SU-DHL-6 (cell line): ENCODE data around the gene HIPK3.

Source experiments
- EZH2phosphoT487 ChIP-seq: fragments of 200-600 bp; sonication (generic), shearing (Covaris generic); conservative IDR thresholded peaks from 2 replicates; pipeline ENCODE4 v1.6.1; 2018; ENCODE audit warnings: mild to moderate bottlenecking, antibody characterized with exemption, low read length, moderate library complexity, mixed read lengths
- TF ChIP-seq, protein P1 (sequence below): fragments of 200-600 bp; sonication (generic); IDR thresholded peaks from one replicate; pipeline ENCODE4 v1.5.1; 2017; ENCODE audit warnings: antibody characterized with exemption, mild to moderate bottlenecking, low read length, moderate library complexity; ENCODE audit not compliant: insufficient read depth, poor library complexity, severe bottlenecking

DNA sequence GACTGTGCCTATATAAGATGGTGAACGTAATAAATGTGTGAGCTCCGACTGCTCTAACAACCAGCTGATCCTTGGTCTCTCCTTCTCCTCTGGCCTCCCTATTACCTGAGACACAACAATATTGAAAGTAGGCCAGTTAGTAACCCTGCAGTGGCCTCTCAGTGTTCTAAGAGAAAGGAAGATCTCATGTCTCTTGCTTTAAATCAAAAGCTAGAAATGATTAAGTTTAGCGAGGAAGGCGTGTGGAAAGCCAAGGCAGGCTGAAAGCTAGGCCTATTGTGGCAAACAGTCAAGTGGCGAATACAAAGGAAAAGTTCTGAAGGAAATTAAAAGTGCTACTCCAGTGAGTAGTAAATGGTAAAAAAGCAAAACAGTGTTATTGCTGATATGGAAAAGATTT, 39.5 kb downstream of the HIPK3 start:
- TF ChIP-seq, protein P1, sequence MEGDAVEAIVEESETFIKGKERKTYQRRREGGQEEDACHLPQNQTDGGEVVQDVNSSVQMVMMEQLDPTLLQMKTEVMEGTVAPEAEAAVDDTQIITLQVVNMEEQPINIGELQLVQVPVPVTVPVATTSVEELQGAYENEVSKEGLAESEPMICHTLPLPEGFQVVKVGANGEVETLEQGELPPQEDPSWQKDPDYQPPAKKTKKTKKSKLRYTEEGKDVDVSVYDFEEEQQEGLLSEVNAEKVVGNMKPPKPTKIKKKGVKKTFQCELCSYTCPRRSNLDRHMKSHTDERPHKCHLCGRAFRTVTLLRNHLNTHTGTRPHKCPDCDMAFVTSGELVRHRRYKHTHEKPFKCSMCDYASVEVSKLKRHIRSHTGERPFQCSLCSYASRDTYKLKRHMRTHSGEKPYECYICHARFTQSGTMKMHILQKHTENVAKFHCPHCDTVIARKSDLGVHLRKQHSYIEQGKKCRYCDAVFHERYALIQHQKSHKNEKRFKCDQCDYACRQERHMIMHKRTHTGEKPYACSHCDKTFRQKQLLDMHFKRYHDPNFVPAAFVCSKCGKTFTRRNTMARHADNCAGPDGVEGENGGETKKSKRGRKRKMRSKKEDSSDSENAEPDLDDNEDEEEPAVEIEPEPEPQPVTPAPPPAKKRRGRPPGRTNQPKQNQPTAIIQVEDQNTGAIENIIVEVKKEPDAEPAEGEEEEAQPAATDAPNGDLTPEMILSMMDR, result no peak
- no peak for TF ChIP-seq EZH2phosphoT487
